Measurements from ENCODE around the gene AQP5. TPM values are rescaled to one million over a fixed set of nuclear protein-coding genes. Genes with fewer than 3 reads are reported as not detected.

The AQP5 gene
- total RNA-seq, 1 experiment from 2014 or later, result not detected

GRCh38 chr12:49936925-49937324 is 24.7 kb upstream of the AQP5 start:
- no peak overlapping the region for H3K4me2 ChIP-seq (ENCODE audit: low read length)
- H3K27me3 ChIP-seq (ENCODE audit: low read length), result no peaks in the 10 kb centered on the region
- ChIA-PET CTCF (no interaction called here), POLR2A (ENCODE audit: unreplicated experiment) (interaction anchor here (0.6 kb wide), 1 partner anchor 148 kb away, joined by 5 read pairs; no protein-coding TSS in a partner anchor)
- H3K36me3 ChIP-seq (ENCODE audit: low read depth, low read length), result no peaks in the 10 kb centered on the region
- no peaks in the 10 kb centered on the region for H3K9me2 ChIP-seq (replicated peaks; ENCODE audit: low read length)
- intact Hi-C loops (cut with micrococcal nuclease), result no loop called here
- DNase-seq, result no peak
- H4K20me1 ChIP-seq (ENCODE audit: low read length), result no peaks in the 10 kb centered on the region
- no peaks in the 10 kb centered on the region for H3K79me2 ChIP-seq (ENCODE audit: low read length)
- H3K9ac ChIP-seq (ENCODE audit: low read length), result no peak overlapping the region
- ATAC-seq, result no peak
- no peak overlapping the region for H3K27ac ChIP-seq (ENCODE audit: low read length)
- no peak overlapping the region for H3K4me3 ChIP-seq (ENCODE audit: low read length)
- no peak for TF ChIP-seq CTCF (conservative IDR thresholded peaks at IDR 0.05; ENCODE audit: low read depth, low read length)
- TF ChIP-seq EZH2phosphoT487 (IDR thresholded peaks at IDR 0.05; ENCODE audit: borderline replicate concordance, low read length), result no peak
- no peak for TF ChIP-seq EZH2 (IDR thresholded peaks at IDR 0.05; ENCODE audit: low read length, unreplicated experiment)
- no peaks in the 10 kb centered on the region for H3F3A ChIP-seq (ENCODE audit: low read length, unreplicated experiment)
- no peaks in the 10 kb centered on the region; the same call in 1 of the 2 replicates for H3K4me1 ChIP-seq (ENCODE audit: insufficient read depth, low read length)
- H2AFZ ChIP-seq (ENCODE audit: low read length), result no peak overlapping the region
- no peaks in the 10 kb centered on the region for H3K9me3 ChIP-seq (ENCODE audit: low read length)
- no TSS peak for BruUV-seq (replicated peaks)

- no peak overlapping the region for H3K9ac ChIP-seq (ENCODE audit: low read length)
- BruUV-seq (replicated peaks), result no TSS peak
These were observed 23.9 kb upstream of the AQP5 start for GRCh38 chr12:49937639-49938300.

More at GRCh38 chr12:49937639-49938300, 23.9 kb upstream of the AQP5 start:
- Histone ChIP-seq H3K27ac (ENCODE audit: low read length) (no peak overlapping the region), H3K9me2 (replicated peaks; ENCODE audit: low read length) (no peaks in the 10 kb centered on the region), H4K20me1 (ENCODE audit: low read length) (no peaks in the 10 kb centered on the region), H2AFZ (ENCODE audit: low read length) (no peak overlapping the region), H3K4me2 (ENCODE audit: low read length) (no peak overlapping the region), H3K9me3 (ENCODE audit: low read length) (no peaks in the 10 kb centered on the region), H3K79me2 (ENCODE audit: low read length) (no peaks in the 10 kb centered on the region), H3F3A (ENCODE audit: low read length, unreplicated experiment) (no peaks in the 10 kb centered on the region), H3K27me3 (ENCODE audit: low read length) (no peaks in the 10 kb centered on the region), H3K4me3 (ENCODE audit: low read length) (no peak overlapping the region), H3K4me1 (ENCODE audit: insufficient read depth, low read length) (peaks cover 3% of the 10 kb centered on the region), H3K36me3 (ENCODE audit: low read depth, low read length) (no peaks in the 10 kb centered on the region)
- intact Hi-C loops (cut with micrococcal nuclease), result no loop called here
- TF ChIP-seq EZH2 (IDR thresholded peaks at IDR 0.05; ENCODE audit: low read length, unreplicated experiment), result no peak
- TF ChIP-seq CTCF (conservative IDR thresholded peaks at IDR 0.05; ENCODE audit: low read depth, low read length), result no peak
- no peak for TF ChIP-seq EZH2phosphoT487 (IDR thresholded peaks at IDR 0.05; ENCODE audit: borderline replicate concordance, low read length)
- ChIA-PET CTCF (no interaction called here), POLR2A (ENCODE audit: unreplicated experiment) (no interaction called here)
- DNase-seq, result no peak
- no peak for ATAC-seq
